Measurements from ENCODE around the gene RNH1. TPM values are rescaled to one million over a fixed set of nuclear protein-coding genes. Genes with fewer than 3 reads are reported as not detected.

RNH1 gene
- total RNA-seq, 4 donors from 2014 or later: 206 to 378 (median 222) TPM

DNA sequence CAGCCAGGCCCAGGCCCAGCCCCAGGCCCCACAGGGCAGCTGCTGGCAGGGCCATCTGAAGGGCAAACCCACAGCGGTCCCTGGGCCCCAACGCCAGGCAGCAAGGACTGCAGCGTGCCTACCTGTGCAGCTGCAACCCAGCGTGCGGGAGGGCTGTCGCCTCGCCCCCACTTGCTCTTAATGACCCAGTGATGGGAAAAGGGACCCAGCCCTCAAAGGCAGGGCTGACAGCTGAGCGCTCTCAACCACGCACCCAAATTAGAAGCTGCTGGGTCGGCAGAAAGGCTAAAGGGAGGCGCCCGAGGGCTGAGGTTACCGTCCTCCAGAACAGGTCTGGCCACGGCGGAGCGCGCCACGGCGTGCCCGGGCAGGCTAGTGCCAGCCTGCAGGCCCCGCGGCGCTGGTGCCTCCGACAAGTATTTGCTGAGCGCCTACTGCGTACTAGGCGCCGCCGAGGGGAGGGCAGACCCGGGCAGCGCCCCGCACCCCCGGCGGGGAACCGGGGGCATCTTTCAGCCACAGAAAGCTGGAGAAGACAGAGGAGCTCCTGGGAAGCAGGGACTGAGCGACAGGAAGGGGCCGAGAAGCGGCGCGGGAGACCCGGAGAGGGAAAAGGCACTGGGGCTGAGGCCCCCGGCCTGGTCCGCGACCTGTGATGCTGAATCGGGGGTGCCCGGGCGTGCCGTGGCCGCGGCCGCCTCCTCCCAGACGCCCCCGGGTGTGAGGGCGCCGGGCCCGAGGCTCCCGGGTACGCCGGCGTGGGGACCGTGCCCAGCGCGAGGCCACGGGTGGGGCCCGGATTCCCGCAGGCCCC is 27.6 kb upstream of the RNH1 start:
- H3K27me3 ChIP-seq: no peaks in the 10 kb centered on the region
- no peak for DNase-seq
- intact Hi-C loops (cut with DNase I): no loop called here
- H3K4me3 ChIP-seq: peak overlapping the region; percentile 89 to 98 (median 96)
- TF ChIP-seq, protein P1, sequence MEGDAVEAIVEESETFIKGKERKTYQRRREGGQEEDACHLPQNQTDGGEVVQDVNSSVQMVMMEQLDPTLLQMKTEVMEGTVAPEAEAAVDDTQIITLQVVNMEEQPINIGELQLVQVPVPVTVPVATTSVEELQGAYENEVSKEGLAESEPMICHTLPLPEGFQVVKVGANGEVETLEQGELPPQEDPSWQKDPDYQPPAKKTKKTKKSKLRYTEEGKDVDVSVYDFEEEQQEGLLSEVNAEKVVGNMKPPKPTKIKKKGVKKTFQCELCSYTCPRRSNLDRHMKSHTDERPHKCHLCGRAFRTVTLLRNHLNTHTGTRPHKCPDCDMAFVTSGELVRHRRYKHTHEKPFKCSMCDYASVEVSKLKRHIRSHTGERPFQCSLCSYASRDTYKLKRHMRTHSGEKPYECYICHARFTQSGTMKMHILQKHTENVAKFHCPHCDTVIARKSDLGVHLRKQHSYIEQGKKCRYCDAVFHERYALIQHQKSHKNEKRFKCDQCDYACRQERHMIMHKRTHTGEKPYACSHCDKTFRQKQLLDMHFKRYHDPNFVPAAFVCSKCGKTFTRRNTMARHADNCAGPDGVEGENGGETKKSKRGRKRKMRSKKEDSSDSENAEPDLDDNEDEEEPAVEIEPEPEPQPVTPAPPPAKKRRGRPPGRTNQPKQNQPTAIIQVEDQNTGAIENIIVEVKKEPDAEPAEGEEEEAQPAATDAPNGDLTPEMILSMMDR (IDR thresholded peaks at IDR 0.05): no peak
- peak in 1 of 4 donors; percentile 41 for TF ChIP-seq POLR2A (IDR thresholded peaks at IDR 0.05)
- peaks cover 18 to 46% (median 26%) of the 10 kb centered on the region in 3 donors for H3K36me3 ChIP-seq
- WGBS, 2 donors: 1 to 7% methylated on average over 16 to 17 of the region's 66 CpGs
- H3K9me3 ChIP-seq: no peaks in the 10 kb centered on the region
- peaks cover 40 to 61% (median 47%) of the 10 kb centered on the region in 3 donors for H3K4me1 ChIP-seq
- H3K27ac ChIP-seq: peak overlapping the region; percentile 94 to 98 (median 97)

DNA sequence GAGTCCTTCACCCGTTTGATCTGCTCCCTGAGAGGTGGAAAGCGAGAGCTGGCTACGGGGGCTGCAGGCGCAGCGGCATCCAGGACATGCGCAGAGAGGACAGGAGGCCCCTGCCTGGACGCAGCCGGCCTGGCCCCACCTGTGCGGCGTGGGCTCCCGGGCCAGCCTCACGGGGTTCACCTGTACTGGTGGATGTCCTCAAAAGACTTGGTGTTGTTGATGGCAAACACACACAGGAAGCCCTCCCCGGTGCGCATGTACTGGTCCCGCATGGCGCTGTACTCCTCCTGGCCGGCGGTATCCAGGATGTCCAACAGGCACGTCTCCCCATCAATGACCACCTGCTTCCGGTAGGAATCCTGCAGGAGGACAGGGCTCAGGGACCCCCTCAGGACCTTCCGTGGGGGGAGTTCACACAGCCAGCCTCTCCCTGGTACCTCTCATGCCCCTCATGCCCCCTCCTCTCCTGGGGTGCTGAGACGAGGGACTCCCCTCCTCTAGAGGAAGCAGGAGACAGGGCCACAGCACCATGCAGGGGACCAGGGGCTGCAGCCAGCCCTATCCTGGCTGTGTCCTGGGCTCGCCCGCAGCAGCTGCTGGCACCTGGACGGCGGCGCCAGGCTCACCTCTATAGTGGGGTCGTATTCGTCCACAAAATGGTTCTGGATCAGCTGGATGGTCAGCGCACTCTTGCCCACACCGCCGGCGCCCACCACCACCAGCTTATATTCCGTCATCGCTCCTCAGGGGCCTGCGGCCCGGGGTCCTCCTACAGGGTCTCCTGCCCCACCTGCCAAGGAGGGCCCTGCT is 26.7 kb upstream of the RNH1 start:
- Histone ChIP-seq H3K27me3 (no peaks in the 10 kb centered on the region), H3K36me3 (peaks cover 18 to 46% (median 26%) of the 10 kb centered on the region in 3 donors), H3K4me3 (peak overlapping the region; percentile 89 to 98 (median 96)), H3K4me1 (peaks cover 40 to 61% (median 47%) of the 10 kb centered on the region in 3 donors), H3K27ac (peak overlapping the region in 3 of 4 donors; percentile 96 to 98 (median 98)), H3K9me3 (no peaks in the 10 kb centered on the region)
- DNase-seq: no peak
- intact Hi-C loops (cut with DNase I): no loop called here
- WGBS, 2 donors: 70 to 86% methylated on average over 16 to 22 of the region's 37 CpGs
- no peak for TF ChIP-seq POLR2A (IDR thresholded peaks at IDR 0.05)
- TF ChIP-seq, protein P1 (IDR thresholded peaks at IDR 0.05): no peak

GRCh38 chr11:532986-533585 is 26.0 kb upstream of the RNH1 start:
- H3K9me3 ChIP-seq: no peaks in the 10 kb centered on the region
- peak overlapping the region in 3 of 4 donors; percentile 96 to 98 (median 98) for H3K27ac ChIP-seq
- peaks cover 18 to 46% (median 26%) of the 10 kb centered on the region in 3 donors for H3K36me3 ChIP-seq
- intact Hi-C loops (cut with DNase I): no loop called here
- H3K27me3 ChIP-seq: no peaks in the 10 kb centered on the region
- WGBS, 2 donors: 100% methylated on average over 1 of the region's 33 CpGs; no CpG with 5 or more reads in 1 of the 2 donors
- peak overlapping the region in 1 of 4 donors; percentile 95 for H3K4me3 ChIP-seq
- TF ChIP-seq, protein P1 (IDR thresholded peaks at IDR 0.05): no peak
- TF ChIP-seq POLR2A (IDR thresholded peaks at IDR 0.05): no peak
- DNase-seq: no peak
- peaks cover 40 to 58% (median 47%) of the 10 kb centered on the region in 3 donors for H3K4me1 ChIP-seq

GRCh38 chr11:532527-532985 is 25.5 kb upstream of the RNH1 start:
- no peak for TF ChIP-seq POLR2A (IDR thresholded peaks at IDR 0.05)
- TF ChIP-seq, protein P1 (IDR thresholded peaks at IDR 0.05): no peak
- WGBS, 2 donors: 85% methylated on average over 4 of the region's 23 CpGs; no CpG with 5 or more reads in 1 of the 2 donors
- DNase-seq: no peak

More at GRCh38 chr11:532527-532985, 25.5 kb upstream of the RNH1 start:
- no peak overlapping the region for H3K27ac ChIP-seq
- H3K4me3 ChIP-seq: no peak overlapping the region
- peaks cover 38 to 53% (median 43%) of the 10 kb centered on the region in 3 donors for H3K4me1 ChIP-seq
- intact Hi-C loops (cut with DNase I): no loop called here
- H3K27me3 ChIP-seq: no peaks in the 10 kb centered on the region
- H3K36me3 ChIP-seq: peaks cover 18 to 46% (median 26%) of the 10 kb centered on the region in 3 donors
- no peaks in the 10 kb centered on the region for H3K9me3 ChIP-seq
